Hepatocyte (in vitro differentiated cells): ENCODE results near the gene CX3CL1. TPM values are rescaled to one million over a fixed set of nuclear protein-coding genes. Genes with fewer than 3 reads are reported as not detected.

Experiments
- DNase-seq: peaks from one replicate; pipeline ENCODE4 v3.0.0-alpha.2; 2016; ENCODE audit warnings: low spot score
- H2AFZ ChIP-seq: fragments of 200-600 bp; sonication (generic); 2 replicates; pipeline ENCODE4 v1.6.0; 2016; ENCODE audit warnings: antibody characterized with exemption, mild to moderate bottlenecking
- H3K27ac ChIP-seq: fragments of 200-600 bp; sonication (generic); 2 replicates; pipeline ENCODE4 v1.5.1; 2016; ENCODE audit warnings: mild to moderate bottlenecking
- H3K27me3 ChIP-seq: fragments of 200-600 bp; sonication (generic); 2 replicates; pipeline ENCODE4 v1.6.1; 2016
- H3K36me3 ChIP-seq: fragments of 200-600 bp; sonication (generic); replicated peaks from 2 replicates; pipeline ENCODE4 v1.5.1; 2016; ENCODE audit warnings: low read depth; ENCODE audit not compliant: insufficient read depth
- H3K4me1 ChIP-seq: fragments of 200-600 bp; sonication (generic); 2 replicates; pipeline ENCODE4 v1.5.1; 2016; ENCODE audit warnings: mild to moderate bottlenecking, moderate library complexity; ENCODE audit not compliant: insufficient read depth
- H3K4me2 ChIP-seq: fragments of 200-600 bp; sonication (generic); 2 replicates; pipeline ENCODE4 v1.6.0; 2016
- H3K4me3 ChIP-seq: fragments of 200-600 bp; sonication (generic); 2 replicates; pipeline ENCODE4 v1.5.1; 2016; ENCODE audit warnings: mild to moderate bottlenecking
- H3K79me2 ChIP-seq: fragments of 200-600 bp; sonication (generic); 2 replicates; pipeline ENCODE4 v1.6.0; 2017; ENCODE audit warnings: mild to moderate bottlenecking
- H3K9me2 ChIP-seq: fragments of 200-600 bp; sonication (generic); replicated peaks from 2 replicates; pipeline ENCODE4 v1.6.0; 2017; ENCODE audit warnings: mild to moderate bottlenecking; ENCODE audit not compliant: insufficient read depth
- H3K9me3 ChIP-seq: fragments of 200-600 bp; sonication (generic); 2 replicates; pipeline ENCODE4 v1.5.1; 2016; ENCODE audit warnings: low read depth, mild to moderate bottlenecking
- H4K20me1 ChIP-seq: fragments of 200-600 bp; sonication (generic); 2 replicates; pipeline ENCODE4 v1.6.0; 2016; ENCODE audit warnings: mild to moderate bottlenecking; ENCODE audit not compliant: insufficient read depth, poor library complexity, severe bottlenecking
- EZH2 ChIP-seq: fragments of 200-600 bp; sonication (generic); IDR thresholded peaks from 2 replicates; pipeline ENCODE4 v1.6.1; 2016; ENCODE audit warnings: antibody characterized with exemption, mild to moderate bottlenecking, borderline replicate concordance
- EZH2phosphoT487 ChIP-seq: fragments of 200-600 bp; sonication (generic); IDR thresholded peaks from one replicate; pipeline ENCODE4 v1.6.1; 2018; ENCODE audit warnings: antibody characterized with exemption, mild to moderate bottlenecking, low read depth, moderate library complexity; ENCODE audit not compliant: unreplicated experiment, severe bottlenecking
- WGBS: methylation state at CpG from one replicate; pipeline ENCODE4 v1.1.6; 2016; ENCODE audit warnings: low lambda C conversion rate; ENCODE audit errors: missing lambda C conversion rate; 5-methylcytosine and 5-hydroxymethylcytosine counted together
- polyA plus RNA-seq: library from polyadenylated mRNA; unstranded; fragments of >200 nt; fragmentation: Nextera tagmentation; extraction: Ambion mirVana; gene quantifications from 2 replicates; pipeline ENCODE4 v1.2.1, GENCODE V29; 2016
- total RNA-seq: library from RNA; depleted of rRNA; stranded (reverse); fragments of >200 nt; gene quantifications from 2 replicates; pipeline ENCODE4 v1.2.3, GENCODE V29; 2014
- TF ChIP-seq, protein P1 (sequence below): fragments of 200-600 bp; sonication (generic); IDR thresholded peaks from 2 replicates; pipeline ENCODE4 v1.5.1; 2016; ENCODE audit warnings: antibody characterized with exemption, mild to moderate bottlenecking; ENCODE audit not compliant: poor library complexity

Gene CX3CL1
- total and polyA plus RNA-seq, 2 experiments from 2014 or later, result 6.6 to 9.4 TPM

DNA sequence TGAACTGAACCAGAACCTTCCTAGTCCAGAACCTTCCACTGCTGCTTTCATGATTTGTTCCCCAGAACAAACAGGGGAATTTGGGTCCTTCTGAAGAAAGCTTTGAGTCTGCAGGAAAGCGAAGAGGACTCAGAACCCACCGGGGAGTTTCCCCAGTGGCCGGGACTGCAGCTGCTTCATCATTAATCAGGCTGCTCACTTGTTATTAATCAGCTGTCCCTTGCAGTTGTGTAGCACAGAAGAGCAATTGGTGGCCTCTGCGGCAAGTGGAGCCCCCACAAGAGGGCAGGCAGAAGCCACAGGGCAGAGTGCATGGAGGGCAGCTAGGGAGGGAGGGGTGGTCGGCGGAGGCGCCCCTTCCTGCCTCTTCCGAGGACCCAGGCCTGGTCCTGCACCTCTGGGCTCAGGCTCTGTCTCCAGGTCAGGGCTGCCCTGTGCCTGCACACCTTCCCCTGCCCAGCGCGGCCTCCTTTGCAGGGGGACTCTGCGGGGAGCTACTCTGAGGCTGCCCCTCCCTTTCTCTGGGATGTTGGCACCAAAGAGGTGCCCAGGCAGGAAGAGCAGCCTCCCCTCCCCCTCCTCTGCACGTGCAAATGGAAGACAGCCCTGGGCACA, 39.2 kb downstream of the CX3CL1 start:
- Histone ChIP-seq H3K27ac (no peak overlapping the region), H3K4me1 (peaks cover 3% of the 10 kb centered on the region), H3K4me3 (no peak overlapping the region), H2AFZ (no peak overlapping the region), H3K9me3 (no peaks in the 10 kb centered on the region), H3K27me3 (no peaks in the 10 kb centered on the region), H3K9me2 (no peaks in the 10 kb centered on the region), H4K20me1 (no peaks in the 10 kb centered on the region), H3K79me2 (no peaks in the 10 kb centered on the region), H3K4me2 (no peak overlapping the region), H3K36me3 (no peaks in the 10 kb centered on the region)
- WGBS, result 87% methylated on average over 12 of the region's 12 CpGs
- TF ChIP-seq, protein P1, sequence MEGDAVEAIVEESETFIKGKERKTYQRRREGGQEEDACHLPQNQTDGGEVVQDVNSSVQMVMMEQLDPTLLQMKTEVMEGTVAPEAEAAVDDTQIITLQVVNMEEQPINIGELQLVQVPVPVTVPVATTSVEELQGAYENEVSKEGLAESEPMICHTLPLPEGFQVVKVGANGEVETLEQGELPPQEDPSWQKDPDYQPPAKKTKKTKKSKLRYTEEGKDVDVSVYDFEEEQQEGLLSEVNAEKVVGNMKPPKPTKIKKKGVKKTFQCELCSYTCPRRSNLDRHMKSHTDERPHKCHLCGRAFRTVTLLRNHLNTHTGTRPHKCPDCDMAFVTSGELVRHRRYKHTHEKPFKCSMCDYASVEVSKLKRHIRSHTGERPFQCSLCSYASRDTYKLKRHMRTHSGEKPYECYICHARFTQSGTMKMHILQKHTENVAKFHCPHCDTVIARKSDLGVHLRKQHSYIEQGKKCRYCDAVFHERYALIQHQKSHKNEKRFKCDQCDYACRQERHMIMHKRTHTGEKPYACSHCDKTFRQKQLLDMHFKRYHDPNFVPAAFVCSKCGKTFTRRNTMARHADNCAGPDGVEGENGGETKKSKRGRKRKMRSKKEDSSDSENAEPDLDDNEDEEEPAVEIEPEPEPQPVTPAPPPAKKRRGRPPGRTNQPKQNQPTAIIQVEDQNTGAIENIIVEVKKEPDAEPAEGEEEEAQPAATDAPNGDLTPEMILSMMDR, result no peak
- no peak for TF ChIP-seq EZH2
- TF ChIP-seq EZH2phosphoT487, result no peak
- DNase-seq, result no peak

DNA sequence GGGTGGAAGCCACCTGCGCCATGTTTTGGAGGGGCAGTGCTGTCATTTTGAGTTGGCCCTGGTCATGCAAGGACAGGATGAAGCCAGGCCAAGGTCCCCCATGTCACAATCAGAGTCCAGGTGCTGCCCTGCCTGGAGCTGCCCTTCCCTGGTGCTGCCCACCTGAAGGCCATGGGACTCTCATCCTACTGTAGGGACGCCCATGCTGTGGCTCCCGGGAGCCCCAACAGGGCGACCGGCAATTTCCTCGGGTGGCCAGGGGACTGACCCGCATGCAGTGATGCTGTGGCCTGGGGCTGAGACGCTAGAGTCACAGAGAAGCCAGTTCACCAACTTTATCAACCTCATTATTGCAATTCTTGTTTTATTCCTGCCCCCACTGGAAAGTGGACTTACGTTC, 40.3 kb downstream of the CX3CL1 start:
- Histone ChIP-seq H3K79me2 (no peaks in the 10 kb centered on the region), H3K9me3 (no peaks in the 10 kb centered on the region), H3K9me2 (no peaks in the 10 kb centered on the region), H4K20me1 (no peaks in the 10 kb centered on the region), H3K4me2 (no peak overlapping the region), H3K4me3 (no peak overlapping the region), H3K4me1 (peaks cover 11% of the 10 kb centered on the region), H3K27me3 (no peaks in the 10 kb centered on the region), H2AFZ (no peak overlapping the region), H3K36me3 (no peaks in the 10 kb centered on the region), H3K27ac (no peak overlapping the region)
- no peak for TF ChIP-seq EZH2phosphoT487
- no peak for TF ChIP-seq EZH2
- TF ChIP-seq, protein P1, result no peak
- 94% methylated on average over 9 of the region's 9 CpGs for WGBS
- no peak for DNase-seq

DNA sequence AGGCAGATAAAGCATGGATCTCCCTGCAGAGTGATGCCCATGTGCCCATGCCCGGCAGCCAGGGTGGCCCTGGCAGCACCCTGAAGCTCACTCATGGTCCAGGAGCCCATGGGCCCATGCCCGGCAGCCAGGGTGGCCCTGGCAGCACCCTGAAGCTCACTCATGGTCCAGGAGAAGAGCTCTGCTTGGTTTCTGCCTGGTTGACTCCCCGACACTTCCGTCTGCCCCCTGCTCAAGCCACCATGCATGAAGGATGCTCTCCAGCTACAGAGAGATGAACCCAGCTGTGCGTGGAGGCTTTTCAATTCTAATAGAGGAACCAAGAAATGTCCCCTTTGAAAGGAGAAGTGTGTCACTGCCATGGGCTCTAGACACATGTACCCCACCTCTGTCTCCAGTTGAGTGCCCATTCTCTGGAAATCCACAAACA, 41.0 kb downstream of the CX3CL1 start:
- Histone ChIP-seq H3K4me3 (no peak overlapping the region), H3K9me2 (no peaks in the 10 kb centered on the region), H2AFZ (no peak overlapping the region), H4K20me1 (no peaks in the 10 kb centered on the region), H3K9me3 (no peaks in the 10 kb centered on the region), H3K36me3 (no peaks in the 10 kb centered on the region), H3K79me2 (no peaks in the 10 kb centered on the region), H3K4me1 (peaks cover 11% of the 10 kb centered on the region), H3K27ac (no peak overlapping the region), H3K27me3 (no peaks in the 10 kb centered on the region), H3K4me2 (no peak overlapping the region)
- 96% methylated on average over 5 of the region's 5 CpGs for WGBS
- DNase-seq, result no peak
- no peak for TF ChIP-seq EZH2phosphoT487

DNA sequence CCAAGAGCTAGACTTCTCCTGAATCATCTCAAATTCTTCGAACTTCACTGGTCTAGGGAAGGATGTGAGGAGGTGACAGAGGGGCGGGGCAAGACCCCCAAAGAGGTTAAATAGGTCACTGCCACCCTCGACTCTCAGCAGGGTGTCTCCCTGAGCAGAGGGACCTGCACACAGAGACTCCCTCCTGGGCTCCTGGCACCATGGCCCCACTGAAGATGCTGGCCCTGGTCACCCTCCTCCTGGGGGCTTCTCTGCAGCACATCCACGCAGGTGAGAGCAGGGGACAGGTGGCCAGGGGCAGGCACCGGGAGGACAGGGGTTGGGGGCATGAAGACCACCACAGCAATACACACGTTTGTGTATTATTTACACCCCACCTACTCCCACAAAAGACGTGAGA, 41.4 kb downstream of the CX3CL1 start:
- H3K4me2 ChIP-seq, result no peak overlapping the region
- no peaks in the 10 kb centered on the region for H3K79me2 ChIP-seq
- H3K9me2 ChIP-seq, result no peaks in the 10 kb centered on the region
- TF ChIP-seq, protein P1, result no peak
- no peak for TF ChIP-seq EZH2
- no peak for TF ChIP-seq EZH2phosphoT487
- no peaks in the 10 kb centered on the region for H3K36me3 ChIP-seq
- peaks cover 11% of the 10 kb centered on the region for H3K4me1 ChIP-seq
- H3K9me3 ChIP-seq, result no peaks in the 10 kb centered on the region
- no peak overlapping the region for H3K27ac ChIP-seq
- H4K20me1 ChIP-seq, result no peaks in the 10 kb centered on the region
- WGBS, result 86% methylated on average over 7 of the region's 7 CpGs
- H3K4me3 ChIP-seq, result no peak overlapping the region
- H3K27me3 ChIP-seq, result no peaks in the 10 kb centered on the region
- no peak overlapping the region for H2AFZ ChIP-seq
- no peak for DNase-seq
